ENCODE results near the gene COQ2. TPM values are rescaled to one million over a fixed set of nuclear protein-coding genes. Genes with fewer than 3 reads are reported as not detected.

The COQ2 gene
- total RNA-seq, 3 donors from 2014 or later: 12.5 to 21.6 (median 18.1) TPM

GRCh38 chr4:83216959-83217683, 67.5 kb downstream of the COQ2 start:
- H3K9me3 ChIP-seq: no peaks in the 10 kb centered on the region
- peak in 1 of 3 donors; percentile 55 for DNase-seq
- intact Hi-C loops (cut with DNase I, micrococcal nuclease): no loop called here
- no peak for TF ChIP-seq CTCF (IDR thresholded peaks at IDR 0.05)
- H3K36me3 ChIP-seq (ENCODE audit: low read depth): no peaks in the 10 kb centered on the region
- no peak for ATAC-seq
- peaks cover 8% of the 10 kb centered on the region for H3K4me1 ChIP-seq (ENCODE audit: low read depth)
- H3K4me3 ChIP-seq: no peak overlapping the region

- Histone ChIP-seq H3K4me3 (no peak overlapping the region), H3K9me3 (no peaks in the 10 kb centered on the region), H3K36me3 (ENCODE audit: low read depth) (no peaks in the 10 kb centered on the region), H3K4me1 (ENCODE audit: low read depth) (peaks cover 13% of the 10 kb centered on the region)
- no peak for TF ChIP-seq CTCF (IDR thresholded peaks at IDR 0.05)
- intact Hi-C loops (cut with DNase I, micrococcal nuclease): no loop called here
- no peak for DNase-seq
- no peak for ATAC-seq
These were observed 70.5 kb downstream of the COQ2 start for GRCh38 chr4:83214079-83214478.

Other genes with a start within 250 kb of the COQ2 start
- 10 to 100 TPM; 16.7 to 26.1 (median 26.0) TPM for gene COPS4, start 249.6 kb downstream of the COQ2 start, total RNA-seq
- 1,000 to 10,000 TPM in 1 of 3 donors, 100 to 1,000 TPM in 2; 539 to 1,034 (median 875) TPM for gene PLAC8, start 170.1 kb downstream of the COQ2 start, total RNA-seq
- gene HPSE, start 50.0 kb upstream of the COQ2 start, total RNA-seq: 10 to 100 TPM in 2 of 3 donors, 1 to 10 TPM in 1; 6.9 to 17.2 (median 14.0) TPM
- 10 to 100 TPM; 10.8 to 17.2 (median 12.2) TPM for gene HELQ, start 171.0 kb upstream of the COQ2 start, total RNA-seq
- 10 to 100 TPM; 28.9 to 47.8 (median 36.2) TPM for gene MRPS18C, start 171.3 kb upstream of the COQ2 start, total RNA-seq
- 10 to 100 TPM in 2 of 3 donors, 1 to 10 TPM in 1; 7.7 to 14.8 (median 10.0) TPM for gene ABRAXAS1, start 200.3 kb upstream of the COQ2 start, total RNA-seq